SHP77 (cell line): ENCODE results near the gene HIF1AN.
"Not testable (repeated sequence)": the region's sequence is repeated elsewhere in the genome, so short reads cannot be mapped to it uniquely, and the experiment has no call there.

Source experiments
- DNase-seq, 2 experiments: peaks; one replicate each; lab custom pipeline; 2025; lab: John Stamatoyannopoulos, UW

The HIF1AN gene

GRCh38 chr10:100567249-100567648 lies 31.5 kb downstream of the HIF1AN start:
- no peak for DNase-seq

- DNase-seq, result no peak
These were observed 32.1 kb downstream of the HIF1AN start for GRCh38 chr10:100567826-100568225.

GRCh38 chr10:100568912-100569311 lies 33.2 kb downstream of the HIF1AN start:
- DNase-seq, result no peak

- peak; percentile 36 to 61 for DNase-seq
These were observed 34.1 kb downstream of the HIF1AN start for GRCh38 chr10:100569687-100570481.

GRCh38 chr10:100570506-100570905 lies 34.8 kb downstream of the HIF1AN start:
- no peak for DNase-seq

GRCh38 chr10:100571084-100571856 lies 35.5 kb downstream of the HIF1AN start:
- DNase-seq, result no peak

- DNase-seq, result not testable (repeated sequence)
These were observed 39.4 kb downstream of the HIF1AN start for GRCh38 chr10:100575146-100575545.

GRCh38 chr10:100575585-100576281 lies 40.0 kb downstream of the HIF1AN start:
- no peak for DNase-seq

GRCh38 chr10:100576282-100576635 lies 40.5 kb downstream of the HIF1AN start:
- DNase-seq, result no peak

- no peak for DNase-seq
These were observed 43.7 kb downstream of the HIF1AN start for GRCh38 chr10:100579261-100580090.

- DNase-seq, result no peak
These were observed 51.2 kb downstream of the HIF1AN start for GRCh38 chr10:100586959-100587358.

GRCh38 chr10:100598166-100598565 lies 62.4 kb downstream of the HIF1AN start:
- no peak for DNase-seq

- no peak for DNase-seq
These were observed 64.5 kb downstream of the HIF1AN start for GRCh38 chr10:100600218-100600617.

- DNase-seq, result no peak
These were observed 71.7 kb downstream of the HIF1AN start for GRCh38 chr10:100607439-100607838.
